GM12865 (cell line): ENCODE measurements around the gene HMCN1.

Experiments used
- DNase-seq: peaks from one replicate; pipeline ENCODE4 v3.0.0; 2010; ENCODE audit warnings: low read depth
- H3K4me3 ChIP-seq: 2 replicates; pipeline ENCODE4 v1.5.1; 2011; ENCODE audit warnings: mild to moderate bottlenecking, low read depth, low read length, control low read depth
- CTCF ChIP-seq: IDR thresholded peaks from 2 replicates; pipeline ENCODE4 v1.5.1; 2011; ENCODE audit warnings: low read length, control low read depth, low read depth, inconsistent platforms; ENCODE audit not compliant: insufficient read depth; ENCODE audit errors: missing control alignments

Gene HMCN1

DNA sequence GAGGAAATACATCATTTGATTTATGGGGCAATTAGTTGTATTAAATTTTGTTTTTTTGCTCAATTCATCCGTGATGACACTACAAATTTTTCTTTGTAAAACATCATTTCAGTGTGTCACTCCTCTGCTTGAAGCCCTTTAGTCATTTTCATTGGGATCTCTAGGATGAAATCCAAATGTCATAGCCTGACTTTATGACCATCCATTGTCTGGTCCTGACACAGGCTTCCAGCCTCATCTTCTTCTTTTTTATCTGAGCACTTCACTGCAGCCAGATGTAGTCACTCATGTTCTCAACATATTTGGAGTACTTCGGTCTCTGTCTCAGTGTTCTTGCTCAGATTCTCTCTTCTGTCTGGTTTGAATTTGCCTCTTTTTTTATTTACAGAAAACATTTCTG, 173.1 kb downstream of the HMCN1 start:
- no peak for TF ChIP-seq CTCF
- H3K4me3 ChIP-seq = no peak overlapping the region
- DNase-seq = no peak

DNA sequence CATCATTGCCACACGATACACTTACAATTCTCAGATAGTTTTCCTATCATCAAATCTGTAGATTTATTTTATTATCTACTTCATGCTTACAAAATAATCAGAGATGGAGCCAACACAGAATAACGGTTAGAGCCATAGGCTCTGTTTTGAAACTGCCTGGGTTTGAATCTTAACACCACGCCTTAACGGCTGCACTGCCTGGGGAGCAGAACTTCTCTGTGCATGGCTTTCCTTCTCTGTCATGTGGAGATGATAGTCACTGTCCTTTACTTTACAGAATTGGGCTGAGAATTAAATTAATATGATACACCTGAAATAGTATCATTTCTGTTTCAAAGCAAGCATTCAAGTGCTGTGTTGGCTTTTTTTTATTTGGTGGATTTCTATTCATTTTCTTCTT, 177.8 kb downstream of the HMCN1 start:
- no peak for TF ChIP-seq CTCF
- H3K4me3 ChIP-seq = no peak overlapping the region
- no peak for DNase-seq

DNA sequence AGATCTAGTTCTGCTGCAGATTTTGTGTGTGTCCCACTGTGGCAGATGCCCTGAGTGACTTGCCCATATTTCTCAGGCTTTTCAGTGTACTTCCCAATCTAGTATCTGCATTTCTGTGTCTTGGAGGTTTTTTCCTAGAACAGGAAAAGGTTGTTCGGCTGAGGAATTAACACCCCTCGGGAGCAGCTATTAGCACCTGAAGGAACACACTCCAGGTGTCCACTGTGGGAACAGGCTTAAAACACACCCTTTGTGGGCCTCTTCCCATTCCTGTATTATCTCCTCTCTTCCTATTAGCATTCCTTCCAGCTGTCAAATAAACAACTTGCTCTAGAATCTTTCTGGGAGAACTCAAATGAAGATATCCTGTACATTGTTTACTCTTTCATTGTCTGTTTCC, 178.3 kb downstream of the HMCN1 start:
- no peak overlapping the region for H3K4me3 ChIP-seq
- no peak for TF ChIP-seq CTCF
- no peak for DNase-seq

- H3K4me3 ChIP-seq = no peak overlapping the region
- TF ChIP-seq CTCF = no peak
- no peak for DNase-seq
Observed at GRCh38 chr1:185914089-185914488, 179.9 kb downstream of the HMCN1 start.

DNA sequence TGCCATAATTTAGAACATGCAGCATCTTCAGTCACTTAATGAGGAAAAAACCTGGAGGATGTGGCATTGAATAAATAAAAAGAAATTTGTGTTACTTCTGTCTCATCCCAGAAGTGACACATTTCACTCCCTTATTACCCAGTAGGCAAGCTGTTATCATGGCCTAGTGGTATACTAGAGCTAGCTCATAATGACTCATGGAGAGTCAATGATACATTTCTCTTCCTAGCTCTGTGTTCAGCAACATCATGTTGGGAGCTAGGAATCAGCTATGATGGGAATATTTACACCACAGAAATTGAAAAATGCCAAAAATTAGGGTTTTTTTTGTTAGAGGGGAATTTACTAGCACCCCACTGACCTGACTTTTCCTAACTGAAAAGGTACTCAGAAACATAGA, 182.7 kb downstream of the HMCN1 start:
- no peak for TF ChIP-seq CTCF
- no peak overlapping the region for H3K4me3 ChIP-seq
- no peak for DNase-seq

GRCh38 chr1:185917646-185918045, 183.5 kb downstream of the HMCN1 start:
- H3K4me3 ChIP-seq = no peak overlapping the region
- TF ChIP-seq CTCF = no peak
- peak; percentile 5 for DNase-seq

- no peak for DNase-seq
- no peak for TF ChIP-seq CTCF
- H3K4me3 ChIP-seq = no peak overlapping the region
Observed at GRCh38 chr1:185920602-185921001, 186.4 kb downstream of the HMCN1 start.
